GM12891 (cell line): ENCODE measurements around the gene PRKCE.

Source experiments
- DNase-seq: peaks from one replicate; pipeline ENCODE4 v3.0.0; 2011; ENCODE audit warnings: low spot score; ENCODE audit not compliant: insufficient read length
- FAIRE-seq: peaks from 2 replicates; lab custom pipeline; 2011; peaks lifted over from hg19 to GRCh38; lab: Jason Lieb, UNC
- PAX5 ChIP-seq: IDR thresholded peaks from 2 replicates; pipeline ENCODE4 v1.6.1; 2011; ENCODE audit warnings: low read length, moderate library complexity, mild to moderate bottlenecking; ENCODE audit not compliant: insufficient read depth, severe bottlenecking
- POLR2A ChIP-seq: IDR thresholded peaks from 2 replicates; pipeline ENCODE4 v1.6.1; 2011; ENCODE audit warnings: low read depth, low read length, control low read depth
- POLR2AphosphoS5 ChIP-seq: IDR thresholded peaks from 2 replicates; pipeline ENCODE4 v1.6.1; 2011; ENCODE audit warnings: low read depth, low read length, control low read depth
- POU2F2 ChIP-seq: IDR thresholded peaks from 2 replicates; pipeline ENCODE4 v1.6.1; 2011; ENCODE audit warnings: low read depth, mild to moderate bottlenecking, control low read depth, low read length, moderate library complexity
- SPI1 ChIP-seq: IDR thresholded peaks from 2 replicates; pipeline ENCODE4 v1.6.1; 2011; ENCODE audit warnings: low read depth, low read length, control low read depth
- TAF1 ChIP-seq: IDR thresholded peaks from 2 replicates; pipeline ENCODE4 v1.6.1; 2011; ENCODE audit warnings: low read depth, low read length, control low read depth

PRKCE gene

GRCh38 chr2:45843136-45843535 is 191.7 kb downstream of the PRKCE start:
- DNase-seq, result no peak
- TF ChIP-seq POLR2A, result no peak
- TF ChIP-seq TAF1, result 0 out of 2 replicates have a peak, but pooled peaks have one; percentile 14
- TF ChIP-seq SPI1, result peak; percentile 43; the same call in 1 of the 2 replicates
- no peak for TF ChIP-seq POLR2AphosphoS5
- FAIRE-seq, result no peak

GRCh38 chr2:45844796-45845457 is 193.5 kb downstream of the PRKCE start:
- DNase-seq (no peak), FAIRE-seq (peak; percentile 43)
- TF ChIP-seq POU2F2 (no peak), TAF1 (no peak), POLR2AphosphoS5 (no peak), POLR2A (no peak), PAX5 (no peak), SPI1 (no peak)

DNA sequence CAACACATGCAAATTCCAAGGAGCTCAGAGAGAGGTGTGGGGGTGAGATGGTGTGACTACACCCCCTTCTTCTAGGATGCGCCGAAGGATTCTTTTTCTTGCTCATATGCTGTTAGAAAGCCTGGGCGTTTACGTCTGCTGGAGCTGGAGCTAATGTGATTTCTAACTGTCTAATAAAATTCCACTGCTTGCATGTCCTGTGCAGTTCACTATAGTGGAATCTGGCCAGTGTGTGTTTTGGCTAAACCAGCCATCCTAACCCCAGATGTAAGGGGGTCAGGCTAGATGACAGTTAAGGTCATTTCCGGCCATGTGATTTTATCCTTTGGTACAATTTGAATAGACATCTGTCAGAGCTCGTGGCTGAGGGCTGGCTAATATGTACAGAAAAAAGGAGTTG is 194.1 kb downstream of the PRKCE start:
- no peak for DNase-seq
- FAIRE-seq, result no peak
- TF ChIP-seq PAX5, result no peak
- no peak for TF ChIP-seq TAF1
- no peak for TF ChIP-seq POU2F2
- TF ChIP-seq POLR2AphosphoS5, result no peak
- TF ChIP-seq POLR2A, result no peak
- no peak for TF ChIP-seq SPI1

DNA sequence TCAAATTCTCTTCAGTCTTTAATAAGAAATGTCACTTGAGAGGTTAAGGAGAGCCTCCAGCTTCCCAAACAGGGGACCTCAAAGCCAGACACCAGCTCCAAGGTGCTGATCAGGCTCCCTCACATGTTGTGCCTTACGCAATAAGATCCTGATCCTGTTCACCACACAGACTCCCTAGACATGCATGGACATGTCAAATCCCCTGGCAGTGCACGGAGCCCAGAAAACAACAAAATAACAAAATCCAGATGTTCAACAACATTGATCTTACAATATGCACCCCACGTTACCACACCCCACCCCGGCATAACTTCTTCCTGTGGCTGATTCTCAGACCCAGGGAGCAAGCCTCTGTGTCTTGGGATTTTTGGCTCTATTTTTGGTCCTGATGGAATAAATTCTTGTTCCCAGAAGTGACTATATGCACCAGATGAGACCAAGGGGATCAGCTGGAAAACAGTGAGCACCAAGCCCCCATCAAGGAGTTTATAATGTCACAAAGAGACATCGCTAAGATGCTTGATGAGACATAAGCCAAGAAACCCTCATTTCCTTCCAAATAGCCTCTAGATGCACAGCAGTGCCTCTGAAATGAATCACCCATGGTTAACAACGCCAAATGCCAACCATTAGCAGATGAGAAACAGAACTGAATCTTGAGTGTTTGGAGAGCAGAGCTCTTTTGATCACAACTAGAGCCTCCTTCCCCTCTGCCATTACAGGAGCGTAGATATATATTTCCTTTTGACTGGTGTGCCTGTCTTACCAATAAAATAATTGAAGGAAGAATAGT is 198.2 kb downstream of the PRKCE start:
- TF ChIP-seq POU2F2 (no peak), POLR2A (no peak), SPI1 (peak; percentile 42)
- no peak for DNase-seq
- FAIRE-seq, result peak; percentile 66

DNA sequence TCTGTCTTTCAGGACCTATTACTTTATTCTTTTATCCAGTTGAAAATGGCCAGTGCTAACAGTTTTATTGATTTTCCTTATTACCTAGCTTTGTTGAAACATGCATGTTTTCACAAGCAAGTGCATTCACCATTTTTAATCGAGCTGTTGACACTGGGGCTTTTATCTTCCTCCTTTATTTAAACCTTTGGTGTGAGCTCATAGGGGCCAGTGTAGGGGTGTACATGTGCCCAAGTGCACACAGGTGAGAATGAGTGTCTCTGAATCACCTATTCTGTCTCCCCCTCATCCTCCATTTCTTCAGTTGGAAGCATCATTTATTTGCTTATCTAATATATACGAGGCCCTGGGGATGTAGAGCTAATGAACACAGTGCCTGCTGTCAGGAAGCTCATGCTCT is 199.1 kb downstream of the PRKCE start:
- FAIRE-seq (no peak), DNase-seq (no peak)
- TF ChIP-seq POLR2AphosphoS5, result no peak
- no peak for TF ChIP-seq POU2F2
- no peak for TF ChIP-seq POLR2A
- no peak for TF ChIP-seq PAX5
- no peak for TF ChIP-seq TAF1
- TF ChIP-seq SPI1, result no peak

DNA sequence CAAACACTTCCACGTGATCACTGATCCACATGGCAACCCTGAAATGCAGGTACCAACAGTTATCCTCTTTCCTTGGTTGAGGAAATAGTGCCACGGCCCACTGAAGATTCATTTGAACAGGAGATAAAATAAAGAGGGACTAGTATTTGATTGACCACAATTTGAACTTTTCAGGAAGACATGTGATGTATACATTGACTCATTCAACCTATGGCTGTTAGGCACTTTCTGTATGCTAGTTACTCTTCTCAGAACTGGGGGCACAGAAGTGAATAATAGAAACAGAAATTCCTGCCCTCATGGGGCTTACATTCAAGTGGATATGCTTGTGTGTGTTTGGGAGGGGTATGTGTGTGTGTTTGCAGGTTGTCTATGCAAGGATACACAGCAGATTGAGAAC is 199.6 kb downstream of the PRKCE start:
- FAIRE-seq (peak; percentile 75), DNase-seq (no peak)
- TF ChIP-seq POLR2A, result no peak
- TF ChIP-seq POLR2AphosphoS5, result no peak
- TF ChIP-seq POU2F2, result no peak
- no peak for TF ChIP-seq PAX5
- TF ChIP-seq SPI1, result no peak
- no peak for TF ChIP-seq TAF1

- no peak for TF ChIP-seq PAX5
- no peak for TF ChIP-seq POLR2A
- no peak for TF ChIP-seq POLR2AphosphoS5
- TF ChIP-seq POU2F2, result no peak
- TF ChIP-seq SPI1, result no peak
- TF ChIP-seq TAF1, result no peak
- DNase-seq (no peak), FAIRE-seq (peak; percentile 66)
Measured at GRCh38 chr2:45851576-45852304, 200.3 kb downstream of the PRKCE start.

GRCh38 chr2:45852450-45853150 is 201.1 kb downstream of the PRKCE start:
- TF ChIP-seq SPI1, result peak; percentile 93
- peak; percentile 96 for TF ChIP-seq POU2F2
- TF ChIP-seq PAX5, result no peak
- no peak for FAIRE-seq
- no peak for DNase-seq

- TF ChIP-seq POLR2A (no peak), POU2F2 (no peak), SPI1 (no peak), POLR2AphosphoS5 (no peak), TAF1 (no peak), PAX5 (no peak)
- no peak for FAIRE-seq
Measured at GRCh38 chr2:45855374-45855773, 203.9 kb downstream of the PRKCE start.

More at GRCh38 chr2:45855374-45855773, 203.9 kb downstream of the PRKCE start:
- no peak for DNase-seq
